Activated CD8-positive, alpha-beta T cell treated with anti-CD3 and anti-CD28 coated beads for 36 hours (primary cell): ENCODE measurements around the gene C8G. TPM values are rescaled to one million over a fixed set of nuclear protein-coding genes. Genes with fewer than 3 reads are reported as not detected.

Source experiments
- ATAC-seq: fragments of 200-7000 bp; cut with Tn5 transposase; one replicate; pipeline ENCODE4 v1.10.0; 2021; ENCODE audit warnings: mild to moderate bottlenecking, moderate library complexity
- CTCF ChIA-PET: fragments of 350-600 bp; sonication (Branson Sonifier 250); formaldehyde crosslinking; loops from one replicate; lab custom pipeline; 2021; ENCODE audit warnings: antibody characterized with exemption; lab: Charles Lee
- POLR2A ChIA-PET: fragments of 350-600 bp; sonication (Branson Sonifier 250); formaldehyde crosslinking; loops from one replicate; lab custom pipeline; 2021; ENCODE audit warnings: antibody characterized with exemption; lab: Charles Lee
- DNase-seq: peaks from one replicate; pipeline ENCODE4 v3.0.0-alpha.2; 2020
- H3K27ac Mint-ChIP-seq: one replicate; pipeline ENCODE4 v1.8.0; 2021; ENCODE audit warnings: mild to moderate bottlenecking, mixed read lengths
- H3K27me3 Mint-ChIP-seq: one replicate; pipeline ENCODE4 v1.8.0; 2021; ENCODE audit warnings: mixed read lengths
- H3K36me3 Mint-ChIP-seq: one replicate; pipeline ENCODE4 v1.8.0; 2021; ENCODE audit warnings: low read depth, mixed read lengths
- H3K4me1 Mint-ChIP-seq: one replicate; pipeline ENCODE4 v1.8.0; 2021; ENCODE audit warnings: low read depth, mixed read lengths
- H3K4me3 Mint-ChIP-seq: one replicate; pipeline ENCODE4 v1.8.0; 2021; ENCODE audit warnings: mild to moderate bottlenecking, moderate library complexity, mixed read lengths
- H3K9me3 Mint-ChIP-seq: one replicate; pipeline ENCODE4 v1.8.0; 2021; ENCODE audit warnings: mixed read lengths
- CTCF ChIP-seq: fragments of 200-600 bp; IDR thresholded peaks from one replicate; pipeline ENCODE4 v1.8.0; 2022; ENCODE audit warnings: antibody characterized with exemption, mild to moderate bottlenecking
- intact Hi-C: fragments of 100-400 bp; cut with micrococcal nuclease; formaldehyde crosslinking; loops from one replicate; pipeline ENCODE4 v1.10.0; 2022
- total RNA-seq, 2 experiments: library from RNA; stranded (reverse); gene quantifications; one replicate each; pipeline ENCODE4 v1.2.3, GENCODE V29; 2021

Gene C8G
- total RNA-seq, 2 experiments from 2014 or later = 0.83 TPM; not detected in 1

- no peaks in the 10 kb centered on the region for H3K36me3 Mint-ChIP-seq
- no peaks in the 10 kb centered on the region for H3K9me3 Mint-ChIP-seq
- DNase-seq = no peak
- no peak overlapping the region for H3K27ac Mint-ChIP-seq
- peaks cover 11% of the 10 kb centered on the region for H3K27me3 Mint-ChIP-seq
- ChIA-PET CTCF (no interaction called here), POLR2A (no interaction called here)
- H3K4me3 Mint-ChIP-seq = no peak overlapping the region
- intact Hi-C loops = no loop called here
- no peaks in the 10 kb centered on the region for H3K4me1 Mint-ChIP-seq
- no peak for ATAC-seq
- no peak for TF ChIP-seq CTCF
Observed at GRCh38 chr9:136983656-136984314, 38.7 kb downstream of the C8G start.

- Mint-ChIP-seq H3K27me3 (peaks cover 11% of the 10 kb centered on the region), H3K4me1 (no peaks in the 10 kb centered on the region), H3K27ac (no peak overlapping the region), H3K4me3 (no peak overlapping the region), H3K36me3 (no peaks in the 10 kb centered on the region), H3K9me3 (no peaks in the 10 kb centered on the region)
- ChIA-PET CTCF (interaction anchor here (0.7 kb wide), 2 partner anchors 36 to 51 kb away, joined by 3 read pairs; no protein-coding TSS in a partner anchor), POLR2A (interaction anchor here (0.6 to 1.1 kb wide), 2 partner anchors 10 to 188 kb away, joined by 3 to 5 read pairs; partner anchors contain the start of gene CCDC183)
- intact Hi-C loops = no loop called here
- no peak for DNase-seq
- ATAC-seq = no peak
- TF ChIP-seq CTCF = no peak
Observed at GRCh38 chr9:136984464-136985026, 39.5 kb downstream of the C8G start.

GRCh38 chr9:136985027-136985602 lies 40.1 kb downstream of the C8G start:
- peaks cover 11% of the 10 kb centered on the region for H3K27me3 Mint-ChIP-seq
- intact Hi-C loops = no loop called here
- TF ChIP-seq CTCF = no peak
- H3K4me1 Mint-ChIP-seq = no peaks in the 10 kb centered on the region
- CTCF ChIA-PET = interaction anchor here (0.7 kb wide), 2 partner anchors 37 to 50 kb away, joined by 3 read pairs; no protein-coding TSS in a partner anchor
- ATAC-seq (peak; percentile 31), DNase-seq (no peak)
- no peaks in the 10 kb centered on the region for H3K36me3 Mint-ChIP-seq
- POLR2A ChIA-PET = interaction anchor here (0.6 to 1.1 kb wide), 3 partner anchors 9 to 189 kb away, joined by 3 to 5 read pairs (median 3); partner anchors contain the start of gene CCDC183
- no peak overlapping the region for H3K27ac Mint-ChIP-seq
- H3K4me3 Mint-ChIP-seq = no peak overlapping the region
- no peaks in the 10 kb centered on the region for H3K9me3 Mint-ChIP-seq

- intact Hi-C loops = no loop called here
- ChIA-PET CTCF (interaction anchor here (1.0 kb wide), 1 partner anchor 82 kb away, joined by 4 read pairs; no protein-coding TSS in a partner anchor), POLR2A (interaction anchor here (1.0 to 1.1 kb wide), 2 partner anchors 8 to 14 kb away, joined by 3 to 5 read pairs; no protein-coding TSS in a partner anchor)
- TF ChIP-seq CTCF = no peak
- no peak overlapping the region for H3K4me3 Mint-ChIP-seq
- H3K27ac Mint-ChIP-seq = no peak overlapping the region
- no peaks in the 10 kb centered on the region for H3K4me1 Mint-ChIP-seq
- DNase-seq (no peak), ATAC-seq (no peak)
- no peaks in the 10 kb centered on the region for H3K36me3 Mint-ChIP-seq
- no peaks in the 10 kb centered on the region for H3K9me3 Mint-ChIP-seq
- H3K27me3 Mint-ChIP-seq = peaks cover 11% of the 10 kb centered on the region
Observed at GRCh38 chr9:136985853-136986252, 40.8 kb downstream of the C8G start.
